HCT116 (cell line): ENCODE data around the gene ASCL2. TPM values are rescaled to one million over a fixed set of nuclear protein-coding genes. Genes with fewer than 3 reads are reported as not detected.

Source experiments
- ATAC-seq: fragments of 200-7000 bp; cut with Tn5 transposase; 2 replicates; pipeline ENCODE4 v1.9.1; 2020; ENCODE audit warnings: mild to moderate bottlenecking, moderate library complexity
- BruUV-seq: library from RNA; stranded (reverse); fragments of 400-500 nt; replicated peaks from 2 replicates; lab custom pipeline; 2021; lab: Mats Ljungman, UMichigan
- CTCF ChIA-PET: fragments of 300-600 bp; sonication (Branson Sonifier 250); formaldehyde crosslinking; loops from one replicate; lab custom pipeline; 2021; ENCODE audit warnings: antibody characterized with exemption; lab: Charles Lee
- POLR2A ChIA-PET: fragments of 300-600, 350-600 bp; sonication (Branson Sonifier 250); formaldehyde crosslinking; loops from one replicate; lab custom pipeline; 2021; ENCODE audit warnings: antibody characterized with exemption; lab: Charles Lee
- RAD21 ChIA-PET, 2 experiments: fragments of 300-600 bp; sonication (Branson Sonifier 250); formaldehyde crosslinking; loops; one replicate each; lab custom pipeline; 2023; ENCODE audit warnings: low total read pairs in 2 of 2; ENCODE audit not compliant: uncharacterized antibody in 2 of 2, unreplicated experiment in 2 of 2, low non-redundant PET in 1 of 2; lab: Charles Lee
- DNase-seq: peaks from one replicate; pipeline ENCODE4 v3.0.0-alpha.2; 2010; ENCODE audit warnings: low read depth, low spot score
- H2AFZ ChIP-seq: fragments of 200-600 bp; shearing (Covaris generic), sonication (generic); 2 replicates; pipeline ENCODE4 v1.6.1; 2017; ENCODE audit warnings: low read depth, mixed run types, mixed read lengths, antibody characterized with exemption, low read length; ENCODE audit not compliant: poor library complexity, severe bottlenecking
- H3K27ac ChIP-seq: 2 replicates; pipeline ENCODE4 v1.5.1; 2012; ENCODE audit warnings: low read depth, low read length
- H3K27me3 ChIP-seq: fragments of 200-600 bp; sonication (generic); 2 replicates; pipeline ENCODE4 v1.6.1; 2016; ENCODE audit warnings: mixed run types, low read length, mixed read lengths; ENCODE audit not compliant: insufficient read depth
- H3K36me3 ChIP-seq, 2 experiments: fragments of 200-500 bp in 1 of 2; fragments of 200-600 bp in 1 of 2; sonication (Bioruptor generic) in 1 of 2; sonication (generic) in 1 of 2; 2 replicates each; pipeline versions ENCODE4 v1.5.1 to v1.6.1; 2014 to 2016; ENCODE audit warnings: low read length in 2 of 2, inconsistent platforms in 1 of 2, mixed read lengths in 1 of 2, mixed run types in 1 of 2; ENCODE audit not compliant: insufficient read depth in 2 of 2, control insufficient read depth in 1 of 2
- H3K4me1 ChIP-seq, 2 experiments: fragments of 200-600 bp in 1 of 2; sonication (generic) in 1 of 2; 2 replicates each; pipeline versions ENCODE4 v1.5.1 to v1.6.1; 2012 to 2017; ENCODE audit warnings: low read length in 2 of 2, inconsistent platforms in 1 of 2, mild to moderate bottlenecking in 1 of 2, mixed read lengths in 1 of 2, mixed run types in 1 of 2, moderate library complexity in 1 of 2; ENCODE audit not compliant: insufficient read depth in 2 of 2, control insufficient read depth in 1 of 2
- H3K4me2 ChIP-seq: fragments of 200-600 bp; sonication (generic); 2 replicates; pipeline ENCODE4 v1.6.1; 2017; ENCODE audit warnings: mixed run types, low read length, mixed read lengths
- H3K4me3 ChIP-seq, 2 experiments: fragments of 200-600 bp in 1 of 2; sonication (generic) in 1 of 2; replicated peaks in 1 of 2; 2 replicates each; pipeline ENCODE4 v1.5.1; 2011 to 2016; ENCODE audit warnings: low read length in 2 of 2, control low read depth in 1 of 2, low read depth in 1 of 2, mild to moderate bottlenecking in 1 of 2, mixed read lengths in 1 of 2, mixed run types in 1 of 2
- H3K79me2 ChIP-seq: fragments of 200-600 bp; sonication (generic); 2 replicates; pipeline ENCODE4 v1.6.1; 2017; ENCODE audit warnings: mild to moderate bottlenecking, mixed run types, low read length, moderate library complexity, mixed read lengths; ENCODE audit not compliant: insufficient read depth
- H3K9ac ChIP-seq: fragments of 200-600 bp; sonication (generic); 2 replicates; pipeline ENCODE4 v1.6.1; 2016; ENCODE audit warnings: low read length, mixed read lengths
- H3K9me2 ChIP-seq: fragments of 200-600 bp; sonication (generic), shearing (Covaris generic); 2 replicates; pipeline ENCODE4 v1.6.1; 2017; ENCODE audit warnings: mixed run types, mild to moderate bottlenecking, moderate library complexity; ENCODE audit not compliant: insufficient read depth
- H3K9me3 ChIP-seq, 2 experiments: fragments of 200-500 bp in 1 of 2; fragments of 200-600 bp in 1 of 2; sonication (Bioruptor generic) in 1 of 2; sonication (generic) in 1 of 2; 2 replicates each; pipeline ENCODE4 v1.6.1; 2014 to 2017; ENCODE audit warnings: low read length in 2 of 2, mixed read lengths in 2 of 2, inconsistent platforms in 1 of 2, low read depth in 1 of 2, mild to moderate bottlenecking in 1 of 2, mixed run types in 1 of 2, moderate library complexity in 1 of 2; ENCODE audit not compliant: control insufficient read depth in 1 of 2, insufficient read depth in 1 of 2
- H4K20me1 ChIP-seq: fragments of 200-600 bp; sonication (generic), shearing (Covaris generic); 2 replicates; pipeline ENCODE4 v1.6.1; 2017; ENCODE audit warnings: mixed run types, mild to moderate bottlenecking, moderate library complexity; ENCODE audit not compliant: insufficient read depth
- POLR2A ChIP-seq: IDR thresholded peaks from 2 replicates; pipeline ENCODE4 v1.7.0; 2011; ENCODE audit warnings: borderline replicate concordance; ENCODE audit not compliant: insufficient read depth, insufficient read length; ENCODE audit errors: extremely low read depth
- REST ChIP-seq: IDR thresholded peaks from 2 replicates; pipeline ENCODE4 v1.6.1; 2012; ENCODE audit warnings: low read depth
- SIN3A ChIP-seq: IDR thresholded peaks from 2 replicates; pipeline ENCODE4 v1.6.1; 2012; ENCODE audit warnings: low read depth
- ZFX ChIP-seq: fragments of 450-650 bp; IDR thresholded peaks from 2 replicates; pipeline ENCODE4 v1.6.1; 2017
- ZNF274 ChIP-seq: fragments of 200-500 bp; sonication (Bioruptor generic); IDR thresholded peaks from 2 replicates; pipeline ENCODE4 v1.6.1; 2014; ENCODE audit warnings: mild to moderate bottlenecking, low read depth, low read length, inconsistent platforms
- intact Hi-C: fragments of 100-400 bp; cut with micrococcal nuclease; formaldehyde crosslinking; loops from 2 replicates; pipeline ENCODE4 v1.10.0; 2022
- total RNA-seq: library from RNA; stranded (reverse); gene quantifications from one replicate; pipeline ENCODE4 v1.2.1, GENCODE V29; 2021; ENCODE audit not compliant: unreplicated experiment

ASCL2 gene
- total RNA-seq, 1 experiment from 2014 or later: not detected

- H3K27me3 ChIP-seq: no peaks in the 10 kb centered on the region
- no peaks in the 10 kb centered on the region for H3K4me1 ChIP-seq
- H3K9me3 ChIP-seq: no peaks in the 10 kb centered on the region
- H3K27ac ChIP-seq: no peak overlapping the region
- BruUV-seq: no TSS peak
- H2AFZ ChIP-seq: no peak overlapping the region
- H3K4me2 ChIP-seq: no peak overlapping the region
- no peaks in the 10 kb centered on the region for H3K36me3 ChIP-seq
- H3K4me3 ChIP-seq: no peak overlapping the region
- ChIA-PET CTCF (no interaction called here), RAD21 (no interaction called here), POLR2A (no interaction called here)
- no peak overlapping the region for H3K9ac ChIP-seq
- H3K9me2 ChIP-seq: no peaks in the 10 kb centered on the region
- DNase-seq (no peak), ATAC-seq (no peak)
- no peak for TF ChIP-seq POLR2A
- TF ChIP-seq ZNF274: no peak
- no peak for TF ChIP-seq ZFX
- TF ChIP-seq SIN3A: no peak
- TF ChIP-seq REST: no peak
- no peaks in the 10 kb centered on the region for H3K79me2 ChIP-seq
- no peaks in the 10 kb centered on the region for H4K20me1 ChIP-seq
- intact Hi-C loops: no loop called here
Measured at GRCh38 chr11:2262301-2263070, 7.9 kb downstream of the ASCL2 start.
